Hypothalamus (tissue), 51 donors: ENCODE results near the gene RNLS.

Experiments used
- DNase-seq, 51 donors: peaks; one replicate each; lab custom pipeline; 2025; lab: John Stamatoyannopoulos, UW

RNLS gene

GRCh38 chr10:88273567-88273966, 309.6 kb downstream of the RNLS start:
- no peak for DNase-seq

DNA sequence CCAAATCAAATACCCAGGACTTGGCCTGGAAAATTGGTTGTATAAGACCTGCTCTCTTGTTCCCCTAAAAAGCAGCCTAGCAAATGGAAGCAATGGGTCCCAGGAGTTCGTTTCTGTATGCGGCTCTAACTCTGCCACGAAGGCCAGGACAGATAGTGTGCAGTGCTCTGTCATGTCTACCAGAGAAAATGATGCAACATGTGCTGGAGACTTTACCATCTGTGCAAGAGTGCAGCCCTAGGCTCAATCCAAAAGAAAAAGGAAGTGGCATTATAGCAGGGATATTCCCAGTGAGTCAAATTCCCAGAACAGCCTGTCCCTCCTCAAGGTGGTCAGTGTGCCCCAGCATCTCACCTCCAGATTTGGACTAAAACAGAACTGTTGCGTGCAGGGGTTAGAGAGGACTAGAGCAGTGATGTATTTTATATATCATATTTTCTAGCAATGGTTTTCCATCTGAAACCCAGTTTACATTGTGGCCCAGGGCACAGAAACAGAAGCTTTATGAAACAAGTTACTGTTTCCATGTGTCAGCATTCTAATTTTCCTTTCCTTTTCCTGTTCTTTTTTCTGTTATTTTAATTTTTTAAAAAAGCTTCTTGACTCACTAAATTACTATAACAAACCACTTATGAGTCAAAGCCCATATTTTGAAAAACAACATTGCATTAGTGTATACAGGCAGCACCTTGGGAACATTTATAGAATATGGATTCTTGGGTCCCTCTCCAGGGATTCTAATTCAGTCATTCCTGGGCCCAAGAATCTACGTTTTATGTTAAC, 311.2 kb downstream of the RNLS start:
- no peak for DNase-seq

DNA sequence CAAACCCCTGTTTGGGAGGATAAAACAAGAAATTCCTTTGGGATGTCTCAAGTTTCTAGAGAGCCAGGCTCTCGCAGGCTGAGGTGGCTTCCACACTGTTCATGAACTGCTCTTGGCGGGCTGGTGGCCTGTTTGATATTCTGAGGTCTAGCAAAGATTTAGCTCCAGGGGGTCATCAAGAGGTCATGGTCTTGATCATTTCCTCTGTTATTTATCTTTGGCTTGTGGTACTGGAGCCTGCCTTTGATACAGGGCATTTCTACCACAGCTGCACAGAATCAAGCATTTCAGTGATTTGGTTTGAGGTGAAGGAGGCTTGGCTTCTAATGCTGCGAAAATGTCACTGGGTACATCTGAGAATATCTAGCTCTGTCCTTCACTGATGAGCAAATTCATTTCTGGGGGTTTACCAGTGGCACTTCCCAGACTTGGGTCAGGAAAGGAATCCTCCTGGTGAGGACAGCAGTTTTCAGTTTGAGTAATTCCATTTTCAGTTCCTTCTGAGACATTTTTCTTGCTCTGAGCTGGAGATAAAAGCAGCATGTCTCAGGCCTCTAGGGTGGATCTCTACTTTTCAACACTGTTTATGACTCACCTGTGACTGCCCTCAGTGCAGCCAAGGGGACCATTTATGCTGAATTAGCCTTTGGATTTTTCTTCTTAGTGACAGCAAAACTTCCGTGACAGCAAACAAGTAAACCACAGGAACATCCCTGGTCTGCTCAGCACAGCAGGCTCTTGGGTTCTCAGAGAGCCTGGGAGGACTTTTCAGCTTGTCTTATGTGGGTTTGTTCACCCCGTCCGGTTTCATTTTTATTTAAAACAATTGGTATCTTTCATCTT, 312.0 kb downstream of the RNLS start:
- no peak for DNase-seq

DNA sequence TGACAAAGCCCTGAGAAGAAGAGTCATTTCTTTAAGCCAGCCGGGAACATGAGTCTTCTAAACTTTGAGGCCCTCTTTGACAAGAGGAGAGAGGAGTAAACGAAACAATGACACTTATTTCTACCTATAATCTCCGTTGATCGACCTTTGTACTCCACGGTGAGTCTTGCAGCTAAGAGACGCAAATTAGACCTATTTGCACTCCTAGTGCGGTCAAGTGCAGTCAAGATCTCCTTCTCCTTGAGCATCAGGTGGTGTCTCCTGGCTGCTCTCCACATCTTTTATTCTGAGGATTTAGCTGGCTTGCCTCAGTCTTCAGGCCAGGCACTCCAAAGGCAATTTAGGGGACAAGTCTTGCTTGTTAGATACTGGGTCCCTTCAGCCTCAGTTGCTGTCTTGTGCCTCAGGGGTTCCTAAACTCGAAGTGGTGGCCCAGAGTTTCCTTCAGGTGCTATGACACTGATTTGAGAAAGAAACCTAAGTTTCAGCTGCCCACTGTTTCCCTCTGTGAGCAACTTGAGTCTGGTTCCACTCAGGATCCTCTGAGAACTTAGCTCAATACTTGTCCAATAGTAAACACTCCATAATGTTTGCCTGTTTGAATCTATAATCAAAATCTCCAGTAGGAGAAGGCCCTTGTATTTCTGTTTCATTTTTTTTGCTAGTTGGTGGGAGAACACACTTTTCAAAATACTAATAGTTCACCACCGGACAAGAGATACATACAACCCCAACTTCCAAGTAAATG, 312.9 kb downstream of the RNLS start:
- no peak for DNase-seq

GRCh38 chr10:88262591-88263234, 320.4 kb downstream of the RNLS start:
- no peak for DNase-seq

GRCh38 chr10:88261152-88261551, 322.0 kb downstream of the RNLS start:
- no peak for DNase-seq

GRCh38 chr10:88260329-88261051, 322.6 kb downstream of the RNLS start:
- DNase-seq, result no peak

DNA sequence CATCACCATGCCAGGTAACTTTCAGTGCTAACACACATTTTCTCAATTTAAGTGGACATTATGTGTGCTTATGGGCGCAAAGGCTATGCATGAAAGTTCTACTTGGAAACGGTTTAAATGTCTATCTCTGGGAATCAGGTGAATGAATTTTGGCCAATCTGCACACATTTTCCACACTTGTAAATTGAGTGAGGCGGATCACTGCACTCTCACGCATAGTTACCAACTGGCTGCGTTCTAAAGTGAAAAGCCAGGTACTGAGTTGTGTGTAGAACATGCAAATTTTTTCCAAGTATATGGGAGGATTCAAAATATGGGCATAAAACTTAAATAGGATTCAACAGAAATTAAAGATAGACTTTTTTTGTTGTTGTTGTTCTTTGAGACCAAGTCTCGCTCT, 323.7 kb downstream of the RNLS start:
- no peak for DNase-seq

GRCh38 chr10:88256886-88257285, 326.2 kb downstream of the RNLS start:
- no peak for DNase-seq

DNA sequence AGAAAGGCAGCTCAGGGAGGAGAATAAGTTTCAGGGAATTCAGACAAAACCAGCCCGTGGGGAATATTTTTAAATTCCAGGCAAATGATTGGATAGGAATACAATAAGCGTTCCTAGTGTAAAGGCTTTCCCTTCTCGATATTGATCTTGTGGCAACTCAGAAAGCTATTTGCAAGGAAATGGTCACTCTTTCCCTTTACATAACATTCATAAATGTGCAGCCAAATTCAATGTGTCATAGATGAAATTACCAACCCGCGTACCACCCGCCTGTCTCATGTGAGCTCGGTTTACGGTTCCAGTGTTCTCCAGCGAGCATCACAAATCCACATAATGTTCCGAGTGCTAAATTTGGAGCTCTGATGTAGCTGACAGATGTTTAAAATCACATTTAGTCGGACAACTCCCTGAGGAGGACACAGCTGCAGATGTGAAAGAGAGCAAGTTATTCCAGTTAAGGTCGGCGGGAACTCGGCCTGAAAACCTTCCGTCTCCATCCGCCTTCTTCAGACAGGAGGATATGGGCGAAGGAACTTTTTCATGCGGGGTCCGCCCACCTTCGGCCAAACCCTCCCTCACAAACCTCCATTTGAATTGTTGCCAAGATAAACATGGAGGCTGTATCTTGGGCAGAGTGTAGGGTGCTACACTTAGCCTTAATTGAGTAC, 327.0 kb downstream of the RNLS start:
- DNase-seq, result no peak

DNA sequence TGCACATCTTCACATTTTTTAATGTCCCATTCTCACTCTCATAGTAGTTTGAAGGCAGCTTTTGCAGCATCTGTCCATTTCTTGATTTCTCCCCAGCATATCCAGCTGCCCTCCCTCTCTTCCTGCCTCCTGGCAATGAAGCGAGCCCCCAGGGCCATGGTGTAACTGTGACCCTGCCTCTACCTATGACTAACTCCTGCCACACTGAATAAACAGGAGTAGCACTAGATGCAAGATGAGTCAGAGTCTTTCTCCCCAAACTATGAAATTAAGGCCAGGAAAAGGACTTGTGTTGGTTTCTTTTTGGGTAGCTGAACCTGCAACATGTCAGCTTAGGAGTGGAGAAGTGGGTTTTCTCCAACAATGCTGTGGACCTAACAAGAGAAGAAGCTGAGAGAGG, 329.0 kb downstream of the RNLS start:
- DNase-seq, result no peak

- no peak for DNase-seq
Observed at GRCh38 chr10:88253622-88254021, 329.5 kb downstream of the RNLS start.

- DNase-seq, result no peak
Observed at GRCh38 chr10:88253128-88253527, 330.0 kb downstream of the RNLS start.

DNA sequence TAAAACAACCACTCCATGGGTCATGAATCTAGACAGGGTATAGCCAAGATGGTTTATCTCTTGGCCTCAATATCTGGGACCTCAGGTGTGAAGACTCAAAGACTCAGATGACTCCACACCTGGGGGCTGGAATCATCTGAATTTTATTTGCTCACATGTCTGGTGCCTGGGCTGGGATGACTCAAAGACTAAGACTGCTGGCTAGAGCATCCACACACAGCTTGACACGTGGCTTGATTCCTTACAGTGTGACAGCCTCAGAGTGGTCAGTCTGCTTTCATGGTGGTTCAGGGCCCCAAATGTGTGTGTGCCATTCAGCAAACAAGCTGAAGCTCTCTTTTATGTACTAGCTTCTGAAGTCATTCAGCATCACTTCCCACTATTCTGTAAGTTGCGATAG, 333.7 kb downstream of the RNLS start:
- no peak for DNase-seq

DNA sequence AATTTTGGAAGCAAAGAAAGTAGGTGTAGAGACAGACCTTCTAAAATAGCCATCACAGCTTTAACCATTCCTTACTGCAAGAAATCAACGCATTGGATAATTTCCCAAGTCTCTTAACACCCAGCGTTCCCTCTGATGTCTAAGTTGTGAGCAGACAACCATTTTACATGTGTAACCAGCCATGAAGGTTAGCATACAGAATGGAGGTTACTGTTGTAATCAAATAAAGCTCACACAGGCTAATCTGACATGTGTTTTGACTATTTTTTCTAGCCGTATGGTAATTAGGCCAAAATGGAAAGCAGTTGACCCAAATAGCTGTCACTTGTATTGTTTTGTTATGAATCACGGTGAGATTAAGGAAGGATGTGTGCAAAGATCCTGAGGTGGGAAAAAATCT, 336.4 kb downstream of the RNLS start:
- DNase-seq, result no peak

- no peak for DNase-seq
Observed at GRCh38 chr10:88245974-88246511, 337.1 kb downstream of the RNLS start.

DNA sequence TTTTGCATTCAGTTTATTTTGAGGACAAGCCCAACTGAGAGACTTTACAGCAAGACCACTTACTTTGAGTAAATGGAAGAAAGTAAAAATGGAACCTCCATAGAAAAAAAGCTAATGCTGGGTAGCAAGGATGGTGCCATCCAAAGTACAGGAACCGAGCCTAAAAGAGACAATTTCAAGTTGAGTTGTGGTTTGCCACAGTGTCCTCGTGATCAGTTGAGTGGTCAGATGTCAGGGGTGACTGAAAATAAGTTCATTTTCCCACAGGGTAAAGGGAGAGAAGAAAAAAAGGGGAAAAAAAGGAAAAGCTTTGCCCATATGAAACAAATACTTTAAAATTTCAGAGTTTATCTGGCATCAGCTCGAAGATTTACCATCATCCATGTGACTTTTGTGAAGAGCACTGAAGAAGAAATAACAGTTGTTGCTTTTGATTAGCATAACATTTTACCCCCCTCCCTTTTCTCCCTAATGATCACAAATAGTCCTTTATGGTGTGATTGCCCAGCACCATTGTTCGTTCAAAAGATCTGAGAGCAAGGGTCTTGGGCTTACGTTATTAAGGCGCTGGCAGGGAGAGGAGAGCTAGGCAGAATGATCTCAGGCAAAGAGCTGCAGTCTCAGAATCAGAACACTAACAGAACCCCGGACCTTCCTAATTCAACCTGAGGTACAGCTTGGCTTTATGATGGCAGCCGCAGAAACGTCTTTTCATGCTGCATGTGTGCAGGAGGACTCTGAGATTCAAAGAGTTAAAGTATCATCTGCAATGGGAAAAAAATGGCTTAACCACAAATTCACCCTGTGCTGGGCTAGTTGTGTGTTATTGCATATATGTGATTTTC, 338.1 kb downstream of the RNLS start:
- DNase-seq, result no peak
